C4-2B (cell line): ENCODE results near the gene CGB5.
"Not testable (repeated sequence)": the region's sequence is repeated elsewhere in the genome, so short reads cannot be mapped to it uniquely, and the experiment has no call there.

Experiments
- CTCF ChIP-seq: fragments of 450-650 bp; conservative IDR thresholded peaks from 2 replicates; pipeline ENCODE4 v1.5.1; 2017; ENCODE audit warnings: mild to moderate bottlenecking
- ZFX ChIP-seq: fragments of 450-650 bp; IDR thresholded peaks from 2 replicates; pipeline ENCODE4 v1.6.1; 2017

GRCh38 chr19:49025599-49025998, 18.0 kb upstream of the CGB5 start:
- not testable (repeated sequence) for TF ChIP-seq CTCF, ZFX
